GOT3 (cell line): Measurements from ENCODE around the gene SSB.
"Not testable (repeated sequence)": the region's sequence is repeated elsewhere in the genome, so short reads cannot be mapped to it uniquely, and the experiment has no call there.

Experiments
- DNase-seq: peaks from one replicate; lab custom pipeline; 2025; ENCODE audit warnings: mixed read lengths; lab: John Stamatoyannopoulos, UW

SSB gene

DNA sequence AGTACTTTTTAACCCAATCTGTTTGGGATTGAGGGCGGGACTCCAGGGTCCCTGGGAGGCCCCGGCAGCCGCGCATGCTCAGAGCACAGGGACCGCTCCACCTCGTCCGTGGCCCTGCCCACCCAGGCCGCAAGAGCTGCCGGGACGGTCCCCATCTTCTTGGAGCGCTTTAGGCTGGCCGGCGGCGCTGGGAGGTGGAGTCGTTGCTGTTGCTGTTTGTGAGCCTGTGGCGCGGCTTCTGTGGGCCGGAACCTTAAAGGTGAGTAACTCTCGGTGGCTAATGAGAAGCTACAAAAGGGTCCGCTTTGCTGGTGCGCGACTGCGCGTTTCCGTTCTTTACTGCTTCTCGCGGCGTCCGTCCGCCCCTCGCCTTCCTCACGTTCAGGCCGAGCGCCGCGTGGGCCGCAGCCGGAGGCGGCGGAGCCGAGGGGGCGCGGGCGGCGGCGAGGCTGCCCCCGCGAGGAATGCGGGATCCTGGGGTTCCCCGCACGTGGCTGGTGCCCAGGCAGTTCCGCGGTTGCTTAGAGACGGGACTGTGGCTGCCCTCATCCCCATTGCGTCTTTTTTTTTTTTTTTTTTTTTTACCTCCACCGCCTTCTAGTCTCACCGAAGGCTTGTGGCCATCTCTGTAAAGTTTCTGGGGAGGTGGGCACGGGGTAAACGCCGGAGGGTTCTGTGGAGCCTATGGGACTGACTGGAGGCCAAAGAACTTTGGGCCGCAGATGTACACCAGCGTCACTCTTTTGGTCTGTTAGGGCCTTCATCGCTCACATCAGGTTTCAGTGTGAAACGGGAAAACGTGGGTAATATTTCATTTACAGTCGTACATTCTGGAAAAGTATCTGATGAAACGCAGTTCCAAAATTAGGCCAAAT lies at the start of gene SSB:
Gene SSB, plus strand, starts transcription at position 154 of the 875 bp plus-strand sequence. CDS start 2,090 bp downstream, outside the sequence.
- DNase-seq: peak; percentile 68

GRCh38 chr2:169752752-169753151 lies 45.9 kb upstream of the SSB start:
- no peak for DNase-seq

DNA sequence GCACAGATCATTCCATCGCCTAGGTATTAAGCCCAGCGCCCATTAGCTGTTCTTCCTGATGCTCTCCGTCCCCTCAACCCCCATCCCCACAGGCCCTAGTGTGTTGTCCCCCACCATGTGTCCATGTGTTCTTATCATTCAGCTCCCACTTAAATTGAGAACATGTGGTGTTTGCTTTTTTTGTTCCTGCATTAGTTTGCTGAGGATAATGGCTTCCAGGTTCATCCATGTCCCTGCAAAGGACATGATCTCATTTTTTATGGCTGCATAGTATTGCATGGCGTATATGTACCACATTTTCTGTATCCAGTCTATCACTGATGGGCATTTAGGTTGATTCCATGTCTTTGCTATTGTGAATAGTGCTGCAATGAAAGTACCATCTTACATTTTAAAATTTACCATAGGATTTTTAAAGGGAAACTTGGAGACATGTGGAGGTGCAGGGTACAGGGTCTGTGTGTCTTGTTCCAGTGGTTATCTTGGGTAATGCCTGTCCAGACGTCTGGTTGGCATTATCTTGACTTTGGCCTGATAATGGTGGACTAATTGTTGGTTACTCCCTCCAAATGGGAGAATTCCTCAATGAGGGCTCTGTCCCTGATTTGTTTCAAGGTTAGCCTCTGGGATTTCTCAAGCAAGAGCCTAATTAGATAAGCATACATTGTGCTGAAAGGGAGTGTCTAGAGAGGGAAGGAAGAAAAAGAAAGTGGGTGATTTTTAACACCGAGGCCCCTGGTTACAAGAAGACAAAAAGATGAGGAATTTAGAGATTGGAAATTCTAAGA lies 43.4 kb upstream of the SSB start:
- DNase-seq: no peak

DNA sequence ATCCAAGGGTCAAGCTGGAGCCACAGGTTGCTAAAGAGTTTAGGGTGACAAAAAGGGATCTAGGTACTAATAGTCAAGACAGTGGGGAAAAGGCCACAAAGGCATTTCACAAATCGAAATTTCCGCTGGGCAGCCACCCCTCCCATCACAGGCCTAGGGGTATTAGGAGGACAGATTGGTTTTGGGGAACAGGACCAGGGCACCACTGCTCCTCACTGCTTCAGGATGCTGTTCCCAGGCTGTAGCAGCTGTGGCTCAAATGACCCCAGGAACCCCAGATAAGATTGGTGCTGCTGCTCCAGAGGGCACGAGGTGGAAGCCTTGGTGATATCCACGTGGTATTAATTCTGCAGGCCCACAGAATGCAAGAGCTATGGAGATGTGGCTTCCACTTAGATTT lies 42.3 kb upstream of the SSB start:
- DNase-seq: no peak

DNA sequence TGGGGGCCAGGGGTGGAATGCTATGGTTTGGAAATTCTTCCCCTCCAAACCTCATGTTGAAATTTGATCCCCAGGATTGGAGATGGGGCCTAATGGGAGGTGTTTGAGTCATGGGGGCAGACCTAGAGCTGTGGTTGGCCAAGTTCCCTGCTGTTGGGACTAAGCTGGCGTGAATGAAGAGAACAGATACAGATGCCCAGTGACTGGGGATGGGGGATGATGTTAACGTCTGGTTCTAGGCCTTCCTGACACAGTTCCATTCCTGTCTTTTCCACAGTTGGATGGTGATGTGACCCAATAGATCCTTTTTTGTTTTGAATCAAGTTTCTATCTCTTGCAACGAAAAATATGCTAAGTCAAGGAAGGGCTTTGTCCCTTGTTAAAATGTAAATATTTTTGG lies 41.3 kb upstream of the SSB start:
- DNase-seq: no peak

GRCh38 chr2:169757778-169758177 lies 40.9 kb upstream of the SSB start:
- no peak for DNase-seq

DNA sequence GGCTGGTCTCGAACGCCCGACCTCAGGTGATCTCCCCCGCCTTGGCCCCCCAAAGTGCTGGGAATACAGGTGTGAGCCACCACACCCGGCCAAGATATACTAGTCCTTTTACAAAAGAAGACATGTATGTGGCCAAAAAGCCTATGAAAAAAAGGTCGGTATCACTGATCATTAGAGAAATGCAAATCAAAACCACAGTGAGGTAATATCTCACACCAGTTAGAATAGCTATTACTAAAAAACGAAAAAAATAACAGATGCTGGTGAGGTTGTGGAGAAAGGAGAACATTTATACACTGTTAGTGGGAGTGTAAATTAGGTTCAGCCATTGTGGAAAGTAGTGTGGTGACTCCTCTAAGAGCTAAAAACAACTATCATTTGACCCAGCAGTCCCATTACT lies 38.7 kb upstream of the SSB start:
- DNase-seq: no peak

- DNase-seq: not testable (repeated sequence)
Measured at GRCh38 chr2:169760798-169761197, 37.9 kb upstream of the SSB start.

DNA sequence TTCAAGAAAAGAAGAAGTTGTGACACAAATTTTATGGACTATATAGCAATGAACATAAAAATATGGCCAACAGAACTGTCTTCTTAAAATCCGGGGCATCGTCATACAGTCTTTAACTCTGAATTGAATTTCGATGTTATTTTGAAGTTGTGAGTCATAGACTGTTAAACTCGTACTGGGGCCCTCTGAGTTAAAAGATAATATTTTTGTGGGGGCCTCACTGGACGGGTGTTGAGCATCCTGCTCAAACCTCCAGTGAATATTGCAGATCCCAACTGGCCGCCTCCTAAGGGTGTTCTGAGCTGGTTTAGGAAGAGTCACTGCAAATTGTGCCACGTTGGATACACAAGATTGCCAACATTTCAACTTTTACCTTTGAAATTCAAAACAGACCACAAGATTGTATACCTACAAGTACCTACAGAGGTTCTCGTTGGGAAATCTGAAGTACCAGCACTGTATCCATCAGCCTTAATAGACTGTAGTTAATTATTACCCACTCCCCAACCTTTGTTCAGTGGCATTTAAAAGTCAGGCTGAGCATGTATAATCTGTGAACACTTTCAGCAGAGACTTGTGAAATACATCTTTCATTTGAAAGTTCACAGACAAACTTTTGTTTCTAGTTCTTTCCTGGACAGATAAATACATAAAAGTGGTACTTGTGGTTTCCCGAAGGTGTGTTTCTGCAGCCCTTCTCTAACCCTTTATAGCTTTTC lies 37.3 kb upstream of the SSB start:
- no peak for DNase-seq

DNA sequence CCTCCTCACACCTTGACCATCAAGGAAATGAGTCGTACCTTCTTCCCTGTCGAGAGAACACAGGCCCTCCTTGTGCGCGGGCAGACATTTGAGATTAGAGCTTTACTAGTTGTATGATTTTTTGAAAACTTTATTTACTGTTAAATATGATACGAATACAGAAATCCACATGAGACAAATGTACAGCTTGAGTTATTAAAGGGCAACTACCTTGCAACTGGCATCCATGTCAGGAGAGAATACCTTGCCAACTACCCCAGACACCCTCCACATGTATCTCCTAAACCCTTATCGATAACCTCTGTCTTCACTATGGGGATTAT lies 36.7 kb upstream of the SSB start:
- no peak for DNase-seq

DNA sequence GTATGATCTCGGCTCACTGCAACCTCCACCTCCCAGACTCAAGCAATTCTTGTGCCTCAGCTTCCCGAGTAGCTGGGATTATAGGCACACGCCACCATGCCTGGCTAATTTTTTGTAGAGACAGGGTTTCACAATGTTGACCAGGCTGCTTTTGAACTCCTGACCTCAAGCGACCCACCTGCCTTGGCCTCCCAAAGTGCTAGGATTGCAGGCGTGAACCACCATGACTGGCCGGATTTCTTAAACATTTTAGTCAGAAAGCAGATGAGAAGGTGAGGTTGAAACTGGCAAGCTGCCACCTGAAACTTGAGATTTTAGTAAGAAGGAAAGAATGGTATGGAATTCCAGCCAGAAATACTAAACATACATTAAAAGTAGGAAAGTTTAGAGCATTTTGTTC lies 33.1 kb upstream of the SSB start:
- DNase-seq: no peak

GRCh38 chr2:169767243-169767888 lies 31.3 kb upstream of the SSB start:
- DNase-seq: no peak

DNA sequence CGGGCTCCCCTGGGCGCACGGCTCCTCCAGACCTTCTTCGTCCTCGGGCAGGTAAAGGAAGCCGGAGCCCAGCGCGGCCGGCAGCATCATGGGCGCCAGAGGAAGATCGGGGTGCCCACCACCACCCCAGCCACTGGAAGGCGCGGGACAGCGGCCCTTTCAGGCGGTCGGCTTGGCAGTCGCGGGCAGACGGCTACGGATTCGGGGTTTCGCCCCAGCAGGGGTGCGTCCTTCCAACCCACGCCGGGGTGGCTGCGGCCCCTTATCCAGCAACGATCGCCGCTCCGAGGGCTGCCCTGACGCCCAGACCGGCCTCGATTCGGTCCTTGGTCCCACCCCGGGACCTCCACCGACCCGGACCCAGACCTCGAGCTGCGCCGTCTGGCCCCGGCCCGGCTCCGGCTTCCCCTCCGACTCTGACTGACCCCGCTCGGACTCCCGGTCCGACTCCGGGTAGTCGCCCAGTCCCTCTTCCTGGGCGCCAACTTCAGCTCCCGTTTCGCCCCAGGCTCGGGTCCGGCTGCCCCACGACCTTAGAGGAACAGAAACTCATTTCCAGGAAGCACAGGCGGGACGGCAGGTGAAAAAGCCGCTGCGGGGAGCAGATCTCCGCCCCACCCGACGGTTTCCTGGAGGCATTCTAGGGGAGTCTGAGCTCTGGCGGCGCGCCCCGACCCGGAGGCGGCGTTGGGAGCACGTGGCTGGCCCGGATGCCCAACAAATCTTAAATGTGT lies 30.2 kb upstream of the SSB start:
- no peak for DNase-seq

DNA sequence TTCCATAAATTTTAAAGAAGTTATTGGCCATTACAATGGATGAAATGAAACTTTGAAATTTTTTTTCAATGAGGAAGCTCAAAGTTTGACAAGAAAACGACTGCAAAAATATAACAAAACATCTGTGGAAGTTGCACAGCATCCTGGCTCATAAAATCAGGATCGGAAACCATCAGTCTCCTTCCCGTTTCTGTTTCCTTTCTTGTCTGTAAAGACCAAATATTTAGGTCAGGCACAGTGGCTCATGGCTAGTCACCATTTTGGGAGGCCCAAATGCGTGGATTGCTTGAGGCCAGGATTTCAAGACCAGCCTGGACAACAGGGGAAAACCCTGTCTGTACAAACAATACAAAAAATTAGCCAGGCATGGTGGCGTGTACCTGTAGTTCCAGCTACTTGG lies 27.6 kb upstream of the SSB start:
- no peak for DNase-seq

- DNase-seq: no peak
Measured at GRCh38 chr2:169771612-169772011, 27.1 kb upstream of the SSB start.

DNA sequence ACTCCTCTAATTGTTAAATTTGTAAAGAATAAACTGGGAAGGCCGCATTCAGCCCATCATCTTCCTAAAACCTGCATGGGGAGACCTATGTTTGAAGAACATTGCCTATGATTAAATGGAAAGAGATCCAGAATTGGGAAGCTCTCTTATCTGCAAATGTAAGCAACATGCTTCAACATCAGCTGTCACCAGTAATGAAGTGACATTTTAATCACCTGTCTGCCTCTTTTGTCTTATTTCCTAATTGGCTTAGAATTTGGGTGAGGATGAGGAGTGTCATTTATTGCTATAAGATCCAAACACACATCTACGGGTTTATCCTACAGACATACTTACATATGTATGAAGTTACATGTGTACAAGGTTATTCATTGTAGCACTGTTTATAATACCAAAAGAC lies 26.0 kb upstream of the SSB start:
- no peak for DNase-seq

DNA sequence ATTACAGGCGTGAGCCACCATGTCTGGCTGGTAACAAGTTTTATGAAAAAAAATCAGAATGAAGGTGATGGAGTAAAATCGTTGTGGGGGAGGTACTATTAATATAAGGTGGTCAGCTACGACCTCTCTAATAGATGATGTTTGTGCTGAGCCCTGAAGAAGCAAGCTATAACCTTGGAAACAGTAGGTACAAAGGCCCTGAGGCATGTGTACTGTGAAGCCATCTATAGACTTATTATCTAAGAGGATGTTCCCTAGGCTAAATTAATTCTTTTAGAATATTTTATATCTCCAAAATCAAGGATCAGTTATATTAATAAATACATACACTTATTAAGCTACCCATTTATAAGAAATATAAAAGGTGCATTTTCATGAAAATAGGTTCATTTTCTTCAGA lies 23.3 kb upstream of the SSB start:
- no peak for DNase-seq

DNA sequence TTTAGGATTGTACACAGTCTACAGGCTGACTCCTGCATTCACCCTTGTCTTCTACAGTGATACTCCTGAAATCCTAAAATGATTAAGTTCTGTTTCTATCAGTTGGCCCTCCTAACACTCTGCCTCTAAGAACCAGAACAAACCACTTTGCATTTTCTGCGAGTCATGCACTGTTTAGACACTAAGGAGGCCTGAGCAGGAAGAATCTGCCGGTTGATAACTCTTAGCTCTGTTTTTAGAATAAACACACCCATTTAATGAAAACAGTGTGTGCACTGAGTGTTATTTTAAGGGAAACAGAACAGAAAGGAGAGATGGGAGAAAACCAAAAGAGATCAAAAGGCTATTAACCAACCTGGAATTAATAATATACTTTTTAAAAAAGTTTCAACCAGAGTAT lies 22.9 kb upstream of the SSB start:
- DNase-seq: no peak

GRCh38 chr2:169776252-169776761 lies 22.4 kb upstream of the SSB start:
- no peak for DNase-seq

DNA sequence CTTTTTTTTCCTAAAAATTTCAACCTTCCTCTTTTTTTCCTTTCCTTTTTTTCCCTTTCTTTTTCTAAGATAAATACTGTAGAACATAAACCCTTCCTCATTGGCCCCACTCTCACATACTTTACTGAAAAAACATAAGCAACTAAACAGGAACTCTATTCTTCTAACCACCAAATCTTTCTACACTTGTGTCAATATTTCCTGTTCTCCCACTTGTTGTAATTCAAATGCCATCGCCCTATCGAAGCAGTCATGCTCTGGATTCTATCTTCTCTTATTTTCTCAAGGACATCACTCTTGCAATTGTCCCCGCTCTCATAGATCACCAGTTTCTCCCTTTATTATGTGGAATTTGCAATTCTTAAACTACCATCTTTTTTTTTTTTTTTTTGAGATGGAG lies 20.2 kb upstream of the SSB start:
- no peak for DNase-seq

- DNase-seq: no peak
Measured at GRCh38 chr2:169781249-169782013, 17.2 kb upstream of the SSB start.
